GM04503 (cell line): ENCODE measurements around the gene SLC2A9.

Experiments used
- DNase-seq: peaks from one replicate; pipeline ENCODE4 v3.0.0-alpha.2; 2012; ENCODE audit warnings: low read depth

The SLC2A9 gene

GRCh38 chr4:9962611-9963314 is 58.5 kb downstream of the SLC2A9 start:
- no peak for DNase-seq

GRCh38 chr4:9954468-9954867 is 66.8 kb downstream of the SLC2A9 start:
- DNase-seq = no peak

- no peak for DNase-seq
These were observed 68.2 kb downstream of the SLC2A9 start for GRCh38 chr4:9953089-9953488.

GRCh38 chr4:9952415-9952950 is 68.8 kb downstream of the SLC2A9 start:
- DNase-seq = no peak

GRCh38 chr4:9949573-9949972 is 71.7 kb downstream of the SLC2A9 start:
- no peak for DNase-seq

- DNase-seq = no peak
These were observed 73.9 kb downstream of the SLC2A9 start for GRCh38 chr4:9947168-9948062.

GRCh38 chr4:9946170-9946569 is 75.1 kb downstream of the SLC2A9 start:
- no peak for DNase-seq

- no peak for DNase-seq
These were observed 76.6 kb downstream of the SLC2A9 start for GRCh38 chr4:9944431-9945425.

GRCh38 chr4:9943761-9944160 is 77.5 kb downstream of the SLC2A9 start:
- no peak for DNase-seq

- no peak for DNase-seq
These were observed 78.2 kb downstream of the SLC2A9 start for GRCh38 chr4:9942921-9943600.

- no peak for DNase-seq
These were observed 79.2 kb downstream of the SLC2A9 start for GRCh38 chr4:9942139-9942538.

- no peak for DNase-seq
These were observed 81.3 kb downstream of the SLC2A9 start for GRCh38 chr4:9940041-9940440.

- no peak for DNase-seq
These were observed 82.4 kb downstream of the SLC2A9 start for GRCh38 chr4:9938933-9939332.

GRCh38 chr4:9937078-9937477 is 84.2 kb downstream of the SLC2A9 start:
- no peak for DNase-seq

- DNase-seq = no peak
These were observed 85.1 kb downstream of the SLC2A9 start for GRCh38 chr4:9936129-9936644.

GRCh38 chr4:9933956-9934355 is 87.3 kb downstream of the SLC2A9 start:
- DNase-seq = no peak

GRCh38 chr4:9933184-9933583 is 88.1 kb downstream of the SLC2A9 start:
- no peak for DNase-seq

GRCh38 chr4:9932771-9933170 is 88.5 kb downstream of the SLC2A9 start:
- DNase-seq = no peak

GRCh38 chr4:9931146-9931545 is 90.2 kb downstream of the SLC2A9 start:
- no peak for DNase-seq

- no peak for DNase-seq
These were observed 92.2 kb downstream of the SLC2A9 start for GRCh38 chr4:9929111-9929510.
